ENCODE measurements around the gene PPP1CA. TPM values are rescaled to one million over a fixed set of nuclear protein-coding genes. Genes with fewer than 3 reads are reported as not detected.

The PPP1CA gene
- total RNA-seq, 1 donor: 172 TPM

GRCh38 chr11:67349457-67349856 lies 52.2 kb downstream of the PPP1CA start:
- H3K4me3 ChIP-seq (ENCODE audit: low read depth, low read length): no peak overlapping the region
- TF ChIP-seq CTCF (IDR thresholded peaks at IDR 0.05; ENCODE audit: insufficient read depth, low read depth, low read length): no peak
- DNase-seq (ENCODE audit: low read depth): no peak

- TF ChIP-seq CTCF (IDR thresholded peaks at IDR 0.05; ENCODE audit: insufficient read depth, low read depth, low read length): no peak
- H3K4me3 ChIP-seq (ENCODE audit: low read depth, low read length): no peak overlapping the region
- no peak for DNase-seq (ENCODE audit: low read depth)
Observed at GRCh38 chr11:67349036-67349435, 52.6 kb downstream of the PPP1CA start.

Small RNAs within 50 kb of the gene (small RNA-seq; reads per million reads assigned to genes)
- gene RN7SKP239 (not detected), gene RNU6-1238P (not detected)

Other genes starting within 250 kb of the PPP1CA start
- gene GRK2, start 135.4 kb downstream of the PPP1CA start, total RNA-seq: 24.5 and 33.2 TPM in 2 replicates
- 29.6 and 29.8 TPM in 2 replicates for gene ANKRD13D, start 112.6 kb downstream of the PPP1CA start, total RNA-seq
- 16.1 and 21.2 TPM in 2 replicates for gene SSH3, start 98.3 kb downstream of the PPP1CA start, total RNA-seq
- gene POLD4, start 48.3 kb downstream of the PPP1CA start, total RNA-seq: 43.2 and 68.9 TPM in 2 replicates
- gene CLCF1, start 28.3 kb downstream of the PPP1CA start, total RNA-seq: 3.5 and 4.7 TPM in 2 replicates
- gene RAD9A, start 9.9 kb downstream of the PPP1CA start, total RNA-seq: 4.3 and 6.4 TPM in 2 replicates
- gene TBC1D10C, start 2.2 kb upstream of the PPP1CA start, total RNA-seq: not detected in 2 replicates
- not detected in 2 replicates for gene CARNS1, start 13.8 kb upstream of the PPP1CA start, total RNA-seq
- 42.3 and 47.0 TPM in 2 replicates for gene RPS6KB2, start 26.6 kb upstream of the PPP1CA start, total RNA-seq
- gene PTPRCAP, start 35.8 kb upstream of the PPP1CA start, total RNA-seq: 0.32 TPM in 1 of 2 replicates, not detected in the other
- 85.5 and 102 TPM in 2 replicates for gene CORO1B, start 41.6 kb upstream of the PPP1CA start, total RNA-seq
- gene GPR152, start 50.9 kb upstream of the PPP1CA start, total RNA-seq: not detected in 2 replicates
- not detected in 2 replicates for gene CABP4, start 53.5 kb upstream of the PPP1CA start, total RNA-seq
- 18.4 and 18.6 TPM in 2 replicates for gene TMEM134, start 67.4 kb upstream of the PPP1CA start, total RNA-seq
- gene AIP, start 81.2 kb upstream of the PPP1CA start, total RNA-seq: 42.7 and 55.1 TPM in 2 replicates
- 21.9 and 22.9 TPM in 2 replicates for gene PITPNM1, start 103.5 kb upstream of the PPP1CA start, total RNA-seq
- 13.5 and 16.8 TPM in 2 replicates for gene CDK2AP2, start 106.3 kb upstream of the PPP1CA start, total RNA-seq
- gene CABP2, start 121.6 kb upstream of the PPP1CA start, total RNA-seq: not detected in 2 replicates
- gene GSTP1, start 182.0 kb upstream of the PPP1CA start, total RNA-seq: 495 and 721 TPM in 2 replicates
- gene NDUFV1, start 205.1 kb upstream of the PPP1CA start, total RNA-seq: 140 and 178 TPM in 2 replicates
- gene NUDT8, start 228.1 kb upstream of the PPP1CA start, total RNA-seq: 4.7 and 5.8 TPM in 2 replicates
- gene TBX10, start 237.9 kb upstream of the PPP1CA start, total RNA-seq: not detected in 2 replicates
- gene ACY3, start 248.9 kb upstream of the PPP1CA start, total RNA-seq: not detected in 2 replicates

Measured in fibroblast of villous mesenchyme (primary cell).